ENCODE data around the gene CNOT6. TPM values are rescaled to one million over a fixed set of nuclear protein-coding genes. Genes with fewer than 3 reads are reported as not detected.

Gene CNOT6
- total RNA-seq, 4 donors from 2014 or later: 11.0 to 17.8 (median 15.0) TPM

GRCh38 chr5:180591311-180591887, 97.2 kb downstream of the CNOT6 start, which contains the start of gene SCGB3A1:
Gene SCGB3A1 (minus strand): TSS chr5:180591499. CDS start chr5:180591462, 37 bp downstream.
- no peak for TF ChIP-seq CTCF (IDR thresholded peaks at IDR 0.05)
- no peak for TF ChIP-seq POLR2A (IDR thresholded peaks at IDR 0.05)
- no peak for TF ChIP-seq EP300 (IDR thresholded peaks at IDR 0.05)
- TF ChIP-seq POLR2AphosphoS5 (IDR thresholded peaks at IDR 0.05): no peak
- DNase-seq (ENCODE audit: low spot score in 2 of 2): no peak
- H3K4me1 ChIP-seq: peaks cover 15% of the 10 kb centered on the region
- 19% methylated on average over 5 of the region's 60 CpGs for WGBS
- H3K9me3 ChIP-seq: no peaks in the 10 kb centered on the region
- H3K4me3 ChIP-seq: peak within 1 kb of the TSS; percentile 34
- no peaks in the 10 kb centered on the region for H3K36me3 ChIP-seq
- no peak within 1 kb of the TSS for H3K27ac ChIP-seq
- H3K27me3 ChIP-seq: peaks cover 61% of the 10 kb centered on the region

- H3K27me3 ChIP-seq: peaks cover 61% of the 10 kb centered on the region
- WGBS: 62% methylated on average over 10 of the region's 10 CpGs
Measured at GRCh38 chr5:180592176-180592575, 98.0 kb downstream of the CNOT6 start.

GRCh38 chr5:180593446-180594206, 99.4 kb downstream of the CNOT6 start:
- 87% methylated on average over 13 of the region's 19 CpGs for WGBS
- H3K27me3 ChIP-seq: peaks cover 60% of the 10 kb centered on the region
- TF ChIP-seq CTCF (IDR thresholded peaks at IDR 0.05) (no peak), POLR2AphosphoS5 (IDR thresholded peaks at IDR 0.05) (no peak), EP300 (IDR thresholded peaks at IDR 0.05) (no peak)
- H3K27ac ChIP-seq: no peak overlapping the region
- H3K9me3 ChIP-seq: no peaks in the 10 kb centered on the region
- H3K36me3 ChIP-seq: no peaks in the 10 kb centered on the region
- no peak for DNase-seq (ENCODE audit: low spot score in 2 of 2)
- H3K4me3 ChIP-seq: no peak overlapping the region
- peaks cover 15% of the 10 kb centered on the region for H3K4me1 ChIP-seq

More at GRCh38 chr5:180592176-180592575, 98.0 kb downstream of the CNOT6 start:
- no peaks in the 10 kb centered on the region for H3K36me3 ChIP-seq
- peaks cover 15% of the 10 kb centered on the region for H3K4me1 ChIP-seq
- TF ChIP-seq POLR2A (IDR thresholded peaks at IDR 0.05) (no peak), POLR2AphosphoS5 (IDR thresholded peaks at IDR 0.05) (no peak), CTCF (IDR thresholded peaks at IDR 0.05) (no peak), EP300 (IDR thresholded peaks at IDR 0.05) (no peak)
- no peak overlapping the region for H3K4me3 ChIP-seq
- H3K9me3 ChIP-seq: no peaks in the 10 kb centered on the region
- DNase-seq (ENCODE audit: low spot score in 2 of 2): no peak
- H3K27ac ChIP-seq: no peak overlapping the region

GRCh38 chr5:180594311-180595045, 100.3 kb downstream of the CNOT6 start:
- H3K4me3 ChIP-seq: no peak overlapping the region
- peaks cover 15% of the 10 kb centered on the region for H3K4me1 ChIP-seq
- WGBS: 77% methylated on average over 6 of the region's 17 CpGs
- H3K27ac ChIP-seq: no peak overlapping the region
- no peaks in the 10 kb centered on the region for H3K36me3 ChIP-seq
- TF ChIP-seq CTCF (IDR thresholded peaks at IDR 0.05) (no peak), POLR2AphosphoS5 (IDR thresholded peaks at IDR 0.05) (no peak), POLR2A (IDR thresholded peaks at IDR 0.05) (no peak), EP300 (IDR thresholded peaks at IDR 0.05) (no peak)
- no peaks in the 10 kb centered on the region for H3K9me3 ChIP-seq
- peaks cover 51% of the 10 kb centered on the region for H3K27me3 ChIP-seq
- no peak for DNase-seq (ENCODE audit: low spot score in 2 of 2)

GRCh38 chr5:180595046-180595379, 100.8 kb downstream of the CNOT6 start:
- TF ChIP-seq POLR2A (IDR thresholded peaks at IDR 0.05) (no peak), CTCF (IDR thresholded peaks at IDR 0.05) (no peak), EP300 (IDR thresholded peaks at IDR 0.05) (no peak), POLR2AphosphoS5 (IDR thresholded peaks at IDR 0.05) (no peak)
- DNase-seq (ENCODE audit: low spot score in 2 of 2): no peak
- H3K27me3 ChIP-seq: peaks cover 46% of the 10 kb centered on the region
- H3K27ac ChIP-seq: no peak overlapping the region
- H3K36me3 ChIP-seq: no peaks in the 10 kb centered on the region
- H3K4me1 ChIP-seq: peaks cover 15% of the 10 kb centered on the region
- WGBS: 95% methylated on average over 2 of the region's 2 CpGs
- H3K9me3 ChIP-seq: no peaks in the 10 kb centered on the region
- no peak overlapping the region for H3K4me3 ChIP-seq

Data from suprapubic skin (tissue), 4 donors.